GM23338 (cell line): ENCODE data around the gene ALG14. TPM values are rescaled to one million over a fixed set of nuclear protein-coding genes. Genes with fewer than 3 reads are reported as not detected.

Experiments
- ATAC-seq: fragments of 200-7000 bp; cut with Tn5 transposase; 3 replicates; pipeline ENCODE4 v1.9.1; 2020
- DNase-seq: peaks from one replicate; pipeline ENCODE4 v3.0.0-alpha.2; 2015; ENCODE audit warnings: low spot score
- H2AFZ ChIP-seq: fragments of 200-600 bp; sonication (generic); 2 replicates; pipeline ENCODE4 v1.8.0; 2016; ENCODE audit warnings: antibody characterized with exemption, mild to moderate bottlenecking, moderate library complexity
- H3F3A ChIP-seq: fragments of 200-600 bp; sonication (generic); replicated peaks from 2 replicates; pipeline ENCODE4 v1.8.0; 2017; ENCODE audit warnings: antibody characterized with exemption, mixed run types, low read depth
- H3K27ac ChIP-seq: fragments of 200-600 bp; sonication (generic); 2 replicates; pipeline ENCODE4 v1.6.1; 2016; ENCODE audit warnings: low read depth
- H3K27me3 ChIP-seq: fragments of 200-600 bp; sonication (generic); 2 replicates; pipeline ENCODE4 v1.8.0; 2016; ENCODE audit warnings: mild to moderate bottlenecking, mixed run types, moderate library complexity; ENCODE audit not compliant: insufficient read depth
- H3K36me3 ChIP-seq: fragments of 200-600 bp; sonication (generic); 2 replicates; pipeline ENCODE4 v1.8.0; 2016; ENCODE audit warnings: mild to moderate bottlenecking; ENCODE audit not compliant: insufficient read depth
- H3K4me1 ChIP-seq: fragments of 200-600 bp; sonication (generic); 2 replicates; pipeline ENCODE4 v1.8.0; 2016; ENCODE audit warnings: mild to moderate bottlenecking, moderate library complexity; ENCODE audit not compliant: insufficient read depth
- H3K4me2 ChIP-seq: fragments of 200-600 bp; sonication (generic); 2 replicates; pipeline ENCODE4 v1.7.1; 2017; ENCODE audit warnings: mixed run types
- H3K4me3 ChIP-seq: fragments of 200-600 bp; sonication (generic); 2 replicates; pipeline ENCODE4 v1.6.1; 2016; ENCODE audit warnings: mixed run types
- H3K79me2 ChIP-seq: fragments of 200-600 bp; sonication (generic); replicated peaks from 2 replicates; pipeline ENCODE4 v1.8.0; 2017; ENCODE audit warnings: mild to moderate bottlenecking; ENCODE audit not compliant: insufficient read depth
- H3K9me2 ChIP-seq: fragments of 200-600 bp; sonication (generic); 2 replicates; pipeline ENCODE4 v1.8.0; 2017; ENCODE audit not compliant: insufficient read depth
- H4K20me1 ChIP-seq: fragments of 200-600 bp; sonication (generic); replicated peaks from 2 replicates; pipeline ENCODE4 v1.8.0; 2017; ENCODE audit warnings: mild to moderate bottlenecking; ENCODE audit not compliant: insufficient read depth
- H3K27ac Mint-ChIP-seq: 2 replicates; pipeline ENCODE4 v1.8.0; 2020; ENCODE audit warnings: inconsistent platforms, mild to moderate bottlenecking, moderate library complexity, mixed read lengths
- H3K27me3 Mint-ChIP-seq: 3 replicates; pipeline ENCODE4 v1.8.0; 2022; ENCODE audit warnings: low read depth, mild to moderate bottlenecking, moderate library complexity, mixed read lengths, inconsistent platforms; ENCODE audit not compliant: insufficient read depth, poor library complexity
- H3K36me3 Mint-ChIP-seq: 3 replicates; pipeline ENCODE4 v1.8.0; 2021; ENCODE audit warnings: low read depth, mild to moderate bottlenecking, inconsistent platforms, moderate library complexity, mixed read lengths
- H3K4me1 Mint-ChIP-seq: 3 replicates; pipeline ENCODE4 v1.8.0; 2020; ENCODE audit warnings: mild to moderate bottlenecking, inconsistent platforms, mixed read lengths
- H3K4me3 Mint-ChIP-seq: 3 replicates; pipeline ENCODE4 v1.8.0; 2021; ENCODE audit warnings: moderate library complexity, mild to moderate bottlenecking, inconsistent platforms, mixed read lengths
- H3K9me3 Mint-ChIP-seq: 3 replicates; pipeline ENCODE4 v1.8.0; 2020; ENCODE audit warnings: moderate library complexity, mild to moderate bottlenecking, inconsistent platforms, mixed read lengths
- CREB1 ChIP-seq: fragments of 250-450 bp; sonication (Bioruptor Pico); IDR thresholded peaks from 2 replicates; pipeline ENCODE4 v1.5.0; 2020; ENCODE audit warnings: low read depth, mild to moderate bottlenecking, moderate library complexity
- CTCF ChIP-seq, 2 experiments: fragments of 200-600 bp in 1 of 2; sonication (generic) in 1 of 2; conservative IDR thresholded peaks; 2 replicates each; pipeline versions ENCODE4 v1.5.1 to v1.6.1; 2016 to 2017; ENCODE audit warnings: antibody characterized with exemption in 2 of 2, low read depth in 2 of 2, mild to moderate bottlenecking in 2 of 2, moderate library complexity in 1 of 2
- ETS1 ChIP-seq: IDR thresholded peaks from 2 replicates; pipeline ENCODE4 v1.6.1; 2016; ENCODE audit warnings: antibody characterized with exemption
- EZH2 ChIP-seq: fragments of 200-600 bp; sonication (generic); IDR thresholded peaks from one replicate; pipeline ENCODE4 v1.8.0; 2017; ENCODE audit warnings: antibody characterized with exemption, mild to moderate bottlenecking, low read depth; ENCODE audit not compliant: unreplicated experiment
- EZH2phosphoT487 ChIP-seq: fragments of 200-600 bp; sonication (generic); IDR thresholded peaks from one replicate; pipeline ENCODE4 v1.8.1; 2018; ENCODE audit warnings: antibody characterized with exemption; ENCODE audit not compliant: unreplicated experiment
- NANOG ChIP-seq: IDR thresholded peaks from 2 replicates; pipeline ENCODE4 v1.6.1; 2016; ENCODE audit warnings: antibody characterized with exemption, borderline replicate concordance
- POLR2AphosphoS5 ChIP-seq: IDR thresholded peaks from 2 replicates; pipeline ENCODE4 v1.6.1; 2016; ENCODE audit warnings: antibody characterized with exemption, low read depth
- REST ChIP-seq: IDR thresholded peaks from one replicate; pipeline ENCODE4 v1.6.1; 2018; ENCODE audit warnings: antibody characterized with exemption; ENCODE audit not compliant: unreplicated experiment
- STAT1 ChIP-seq: IDR thresholded peaks from one replicate; pipeline ENCODE4 v1.6.1; 2016; ENCODE audit warnings: antibody characterized with exemption; ENCODE audit not compliant: unreplicated experiment
- ZNF114 ChIP-seq: fragments of 250-450 bp; sonication (Bioruptor Pico); IDR thresholded peaks from 2 replicates; pipeline ENCODE4 v1.5.0; 2020; ENCODE audit warnings: mild to moderate bottlenecking, moderate library complexity
- ZNF331 ChIP-seq: fragments of 250-450 bp; sonication (Bioruptor Pico); IDR thresholded peaks from 2 replicates; pipeline ENCODE4 v1.5.0; 2020; ENCODE audit warnings: low read depth, mild to moderate bottlenecking, moderate library complexity
- polyA plus RNA-seq: library from polyadenylated mRNA; unstranded; fragments of >200 nt; fragmentation: Nextera tagmentation; extraction: Ambion mirVana; gene quantifications from 2 replicates; pipeline ENCODE4 v1.2.1, GENCODE V29; 2016
- total RNA-seq: library from RNA; depleted of rRNA; stranded (reverse); fragments of >200 nt; shearing (Covaris generic); gene quantifications from 2 replicates; pipeline ENCODE4 v1.2.3, GENCODE V29; 2014

ALG14 gene
- total and polyA plus RNA-seq, 2 experiments from 2014 or later: 0.42 to 2.8 TPM

GRCh38 chr1:94993931-94994645, 78.7 kb downstream of the ALG14 start (continued):
- TF ChIP-seq EZH2: no peak
- TF ChIP-seq ZNF331 (CRISPR knock-in tag): no peak
- TF ChIP-seq EZH2phosphoT487: no peak
- TF ChIP-seq REST: no peak
- TF ChIP-seq CREB1 (CRISPR knock-in tag): no peak
- TF ChIP-seq CTCF (conservative IDR thresholded peaks at IDR 0.05; ENCODE audit: low read depth in 2 of 2): no peak
- TF ChIP-seq NANOG: no peak
- no peak for TF ChIP-seq ETS1

GRCh38 chr1:94992863-94993563, 79.7 kb downstream of the ALG14 start:
- Mint-ChIP-seq H3K4me1 (peaks cover 4% of the 10 kb centered on the region), H3K36me3 (no peaks in the 10 kb centered on the region)
- ATAC-seq: no peak

More at GRCh38 chr1:94992863-94993563, 79.7 kb downstream of the ALG14 start:
- H3K27me3 Mint-ChIP-seq: no peaks in the 10 kb centered on the region
- no peak overlapping the region for H3K4me2 ChIP-seq
- TF ChIP-seq EZH2: no peak
- TF ChIP-seq ETS1: no peak
- TF ChIP-seq ZNF114 (CRISPR knock-in tag): no peak
- no peak for TF ChIP-seq STAT1
- TF ChIP-seq ZNF331 (CRISPR knock-in tag): no peak
- no peak for TF ChIP-seq NANOG
- TF ChIP-seq POLR2AphosphoS5: no peak
- TF ChIP-seq EZH2phosphoT487: no peak
- no peak for TF ChIP-seq REST
- no peaks in the 10 kb centered on the region for H4K20me1 ChIP-seq
- no peak overlapping the region for H3K27ac Mint-ChIP-seq
- no peaks in the 10 kb centered on the region for H3K4me1 ChIP-seq
- no peaks in the 10 kb centered on the region for H3K79me2 ChIP-seq
- H3K9me3 Mint-ChIP-seq: no peaks in the 10 kb centered on the region
- no peaks in the 10 kb centered on the region for H3K27me3 ChIP-seq
- 0 out of 2 replicates have a peak, but pooled peaks cover 2% of the 10 kb centered on the region for H3K9me2 ChIP-seq
- no peak overlapping the region for H3K4me3 Mint-ChIP-seq
- no peak overlapping the region for H3K4me3 ChIP-seq
- H3K27ac ChIP-seq: no peak overlapping the region
- DNase-seq: no peak
- H3F3A ChIP-seq: no peaks in the 10 kb centered on the region
- H3K36me3 ChIP-seq: no peaks in the 10 kb centered on the region
- H2AFZ ChIP-seq: no peak overlapping the region
